ENCODE results near the gene KRTAP9-2.

Gene KRTAP9-2

DNA sequence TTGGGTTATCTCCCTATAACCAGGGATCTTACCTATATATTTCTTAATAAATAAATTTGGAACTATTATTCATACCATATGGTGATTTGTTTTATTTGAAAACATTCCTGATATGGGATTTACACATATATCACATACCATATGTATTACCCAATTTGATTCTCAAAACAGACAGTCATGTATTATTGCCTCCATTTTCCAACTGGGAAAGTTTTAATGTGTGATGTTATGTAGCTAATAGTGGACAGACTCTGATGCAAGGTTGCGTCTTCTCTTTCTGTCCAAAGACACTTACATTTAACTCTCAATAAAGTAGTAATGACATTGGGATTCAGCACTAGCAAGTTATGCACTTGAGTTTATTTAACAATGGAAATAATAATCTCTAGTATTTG is 29.8 kb downstream of the KRTAP9-2 start:
- no peak overlapping the region for H3K4me2 ChIP-seq (ENCODE audit: low read length)
- H3K27ac ChIP-seq (ENCODE audit: low read depth, low read length), result no peak overlapping the region
- no peak overlapping the region for H3K9ac ChIP-seq (ENCODE audit: low read length)
- H2BK120ac ChIP-seq (ENCODE audit: low read depth, low read length), result no peak overlapping the region
- no peak overlapping the region for H3K18ac ChIP-seq (ENCODE audit: low read length)
- H4K8ac ChIP-seq (ENCODE audit: low read depth, low read length), result no peak overlapping the region
- H3K27me3 ChIP-seq (ENCODE audit: insufficient read depth, low read length, poor library complexity), result no peaks in the 10 kb centered on the region
- no peak overlapping the region for H2BK15ac ChIP-seq (replicated peaks; ENCODE audit: low read depth)
- H3K36me3 ChIP-seq (ENCODE audit: control insufficient read depth, insufficient read depth, low read length), result no peaks in the 10 kb centered on the region
- DNase-seq, result no peak
- H4K5ac ChIP-seq (ENCODE audit: low read length), result no peak overlapping the region
- H3K56ac ChIP-seq (ENCODE audit: low read length), result no peak overlapping the region
- no peak overlapping the region for H2BK5ac ChIP-seq (ENCODE audit: low read length)
- H3K4me1 ChIP-seq (ENCODE audit: control insufficient read depth, low read depth, low read length), result no peaks in the 10 kb centered on the region
- no peak overlapping the region for H3K23ac ChIP-seq (ENCODE audit: low read length)
- no peak overlapping the region for H3K4ac ChIP-seq (ENCODE audit: low read depth, low read length)
- H3K79me2 ChIP-seq (ENCODE audit: control insufficient read depth, insufficient read depth, low read length), result no peaks in the 10 kb centered on the region
- no peaks in the 10 kb centered on the region for H3K79me1 ChIP-seq (ENCODE audit: low read length)
- H3K4me3 ChIP-seq (ENCODE audit: low read length), result no peak overlapping the region
- WGBS (ENCODE audit: extremely low coverage, insufficient coverage, low lambda C conversion rate), result no CpG with 5 or more reads among the region's 1 CpG
- H2AK5ac ChIP-seq (ENCODE audit: low read length), result no peak overlapping the region

DNA sequence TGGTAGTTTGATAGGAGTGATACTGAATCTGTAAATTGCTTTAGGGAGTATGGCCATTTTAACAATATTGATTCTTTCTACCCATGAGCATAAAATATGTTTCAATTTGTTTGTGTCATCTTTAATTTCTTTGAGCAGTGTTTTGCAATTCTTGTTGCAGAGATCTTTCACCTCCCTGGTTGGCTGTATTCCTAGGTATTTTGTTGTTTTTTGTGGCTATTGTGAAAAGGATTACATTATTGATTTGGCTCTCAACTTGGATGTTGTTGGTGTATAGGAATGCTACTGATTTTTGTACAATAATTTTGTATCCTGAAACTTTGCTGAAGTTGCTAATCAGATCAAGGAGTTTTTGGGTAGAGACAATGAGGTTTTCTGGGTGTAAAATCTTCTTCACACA is 32.0 kb downstream of the KRTAP9-2 start:
- H3K36me3 ChIP-seq (ENCODE audit: control insufficient read depth, insufficient read depth, low read length), result no peaks in the 10 kb centered on the region
- no peaks in the 10 kb centered on the region for H3K4me1 ChIP-seq (ENCODE audit: control insufficient read depth, low read depth, low read length)
- no peak overlapping the region for H3K4me3 ChIP-seq (ENCODE audit: low read length)
- H2BK120ac ChIP-seq (ENCODE audit: low read depth, low read length), result no peak overlapping the region
- no peaks in the 10 kb centered on the region for H3K79me1 ChIP-seq (ENCODE audit: low read length)
- H4K5ac ChIP-seq (ENCODE audit: low read length), result no peak overlapping the region
- H2BK15ac ChIP-seq (replicated peaks; ENCODE audit: low read depth), result no peak overlapping the region
- no peak overlapping the region for H3K9ac ChIP-seq (ENCODE audit: low read length)
- no peak overlapping the region for H3K23ac ChIP-seq (ENCODE audit: low read length)
- no peaks in the 10 kb centered on the region for H3K27me3 ChIP-seq (ENCODE audit: insufficient read depth, low read length, poor library complexity)
- H4K8ac ChIP-seq (ENCODE audit: low read depth, low read length), result no peak overlapping the region
- H3K18ac ChIP-seq (ENCODE audit: low read length), result no peak overlapping the region
- no peak overlapping the region for H2BK5ac ChIP-seq (ENCODE audit: low read length)
- H3K4me2 ChIP-seq (ENCODE audit: low read length), result no peak overlapping the region
- DNase-seq, result no peak
- H2AK5ac ChIP-seq (ENCODE audit: low read length), result no peak overlapping the region
- no peak overlapping the region for H3K27ac ChIP-seq (ENCODE audit: low read depth, low read length)
- no peak overlapping the region for H3K4ac ChIP-seq (ENCODE audit: low read depth, low read length)
- no peaks in the 10 kb centered on the region for H3K79me2 ChIP-seq (ENCODE audit: control insufficient read depth, insufficient read depth, low read length)
- no peak overlapping the region for H3K56ac ChIP-seq (ENCODE audit: low read length)

DNA sequence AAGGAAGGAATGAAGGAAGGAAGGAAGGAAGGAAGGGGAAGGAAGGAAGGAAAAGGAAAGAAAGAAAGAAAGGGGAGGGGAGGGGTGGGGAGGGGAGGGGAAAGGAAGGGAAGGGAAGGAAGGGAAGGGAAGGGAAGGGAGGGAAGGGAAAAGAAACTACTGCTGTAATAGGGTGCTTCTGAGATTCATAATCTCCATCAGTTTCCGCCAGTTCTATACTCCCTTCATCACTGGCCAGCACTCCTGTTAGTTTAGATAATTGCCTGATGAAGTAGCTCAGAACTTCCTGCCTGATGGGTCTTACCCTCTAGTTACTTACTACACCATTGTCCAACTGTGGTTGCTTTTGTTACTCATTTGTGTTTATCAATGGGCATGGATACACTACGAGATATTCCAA is 36.8 kb downstream of the KRTAP9-2 start:
- Histone ChIP-seq H3K79me1 (ENCODE audit: low read length) (no peaks in the 10 kb centered on the region), H3K18ac (ENCODE audit: low read length) (no peak overlapping the region), H3K36me3 (ENCODE audit: control insufficient read depth, insufficient read depth, low read length) (no peaks in the 10 kb centered on the region), H4K8ac (ENCODE audit: low read depth, low read length) (no peak overlapping the region), H2AK5ac (ENCODE audit: low read length) (no peak overlapping the region), H2BK15ac (replicated peaks; ENCODE audit: low read depth) (no peak overlapping the region), H4K5ac (ENCODE audit: low read length) (no peak overlapping the region), H3K27me3 (ENCODE audit: insufficient read depth, low read length, poor library complexity) (no peaks in the 10 kb centered on the region), H3K23ac (ENCODE audit: low read length) (no peak overlapping the region), H3K27ac (ENCODE audit: low read depth, low read length) (no peak overlapping the region), H2BK5ac (ENCODE audit: low read length) (no peak overlapping the region), H3K4ac (ENCODE audit: low read depth, low read length) (no peak overlapping the region), H2BK120ac (ENCODE audit: low read depth, low read length) (no peak overlapping the region), H3K9ac (ENCODE audit: low read length) (no peak overlapping the region), H3K4me2 (ENCODE audit: low read length) (no peak overlapping the region), H3K4me1 (ENCODE audit: control insufficient read depth, low read depth, low read length) (no peaks in the 10 kb centered on the region), H3K56ac (ENCODE audit: low read length) (no peak overlapping the region), H3K79me2 (ENCODE audit: control insufficient read depth, insufficient read depth, low read length) (no peaks in the 10 kb centered on the region), H3K4me3 (ENCODE audit: low read length) (no peak overlapping the region)
- no CpG with 5 or more reads among the region's 2 CpGs for WGBS (ENCODE audit: extremely low coverage, insufficient coverage, low lambda C conversion rate)
- DNase-seq, result no peak

DNA sequence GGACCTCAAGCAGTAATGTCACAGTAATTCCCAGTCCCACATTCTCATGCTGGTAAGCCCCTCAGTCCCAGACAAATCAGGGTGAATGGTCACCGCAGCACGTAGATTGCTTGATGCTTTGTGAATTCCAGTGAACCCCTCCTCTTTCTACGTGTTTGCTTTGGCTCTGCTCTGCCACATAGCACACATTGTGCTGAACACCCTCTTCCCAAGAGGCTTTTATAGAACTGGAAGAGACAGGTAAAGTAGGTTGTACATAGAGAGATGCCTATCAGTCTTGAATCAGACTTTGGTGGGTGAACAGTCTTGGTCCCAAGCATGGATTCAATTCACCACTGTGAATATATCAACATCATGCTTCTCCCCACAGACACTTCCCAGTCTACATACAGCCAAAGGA is 38.2 kb downstream of the KRTAP9-2 start:
- Histone ChIP-seq H2BK120ac (ENCODE audit: low read depth, low read length) (no peak overlapping the region), H3K4me1 (ENCODE audit: control insufficient read depth, low read depth, low read length) (no peaks in the 10 kb centered on the region), H3K79me1 (ENCODE audit: low read length) (no peaks in the 10 kb centered on the region), H3K79me2 (ENCODE audit: control insufficient read depth, insufficient read depth, low read length) (no peaks in the 10 kb centered on the region), H2BK5ac (ENCODE audit: low read length) (no peak overlapping the region), H3K9ac (ENCODE audit: low read length) (no peak overlapping the region), H3K4me3 (ENCODE audit: low read length) (no peak overlapping the region), H3K4me2 (ENCODE audit: low read length) (no peak overlapping the region), H4K8ac (ENCODE audit: low read depth, low read length) (no peak overlapping the region), H3K23ac (ENCODE audit: low read length) (no peak overlapping the region), H3K27me3 (ENCODE audit: insufficient read depth, low read length, poor library complexity) (no peaks in the 10 kb centered on the region), H2BK15ac (replicated peaks; ENCODE audit: low read depth) (no peak overlapping the region), H3K27ac (ENCODE audit: low read depth, low read length) (no peak overlapping the region), H2AK5ac (ENCODE audit: low read length) (no peak overlapping the region), H3K56ac (ENCODE audit: low read length) (no peak overlapping the region), H3K4ac (ENCODE audit: low read depth, low read length) (no peak overlapping the region), H3K36me3 (ENCODE audit: control insufficient read depth, insufficient read depth, low read length) (no peaks in the 10 kb centered on the region), H3K18ac (ENCODE audit: low read length) (no peak overlapping the region), H4K5ac (ENCODE audit: low read length) (no peak overlapping the region)
- no peak for DNase-seq
- no CpG with 5 or more reads among the region's 3 CpGs for WGBS (ENCODE audit: extremely low coverage, insufficient coverage, low lambda C conversion rate)

DNA sequence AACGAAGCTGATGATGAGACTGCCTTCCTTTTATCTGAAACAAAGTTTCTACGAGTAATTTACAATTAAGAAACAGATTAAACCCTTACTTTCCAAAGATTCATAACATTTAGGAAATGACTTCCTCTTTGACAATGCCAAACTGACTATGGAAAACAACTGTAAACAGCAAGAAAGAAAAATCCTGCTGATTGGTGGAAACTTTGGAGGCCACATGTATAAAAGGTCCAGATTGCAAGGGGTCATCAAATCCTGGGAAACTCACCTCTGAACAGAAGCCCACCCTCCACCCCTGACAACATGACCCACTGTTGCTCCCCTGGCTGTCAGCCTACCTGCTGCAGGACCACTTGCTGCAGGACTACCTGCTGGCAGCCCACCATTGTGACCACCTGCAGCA is 38.6 kb downstream of the KRTAP9-2 start, which contains the start of gene KRTAP9-6:
Gene KRTAP9-6, plus strand, starts transcription at position 301 of the 400 bp plus-strand sequence. Its CDS starts 0 bp downstream, at position 301.
- H3K4me3 ChIP-seq (ENCODE audit: low read length), result no peak within 1 kb of the TSS
- H3K27me3 ChIP-seq (ENCODE audit: insufficient read depth, low read length, poor library complexity), result no peaks in the 10 kb centered on the region
- no peak within 1 kb of the TSS for H3K23ac ChIP-seq (ENCODE audit: low read length)
- H3K36me3 ChIP-seq (ENCODE audit: control insufficient read depth, insufficient read depth, low read length), result no peaks in the 10 kb centered on the region
- no peaks in the 10 kb centered on the region for H3K79me1 ChIP-seq (ENCODE audit: low read length)
- H2AK5ac ChIP-seq (ENCODE audit: low read length), result no peak within 1 kb of the TSS
- DNase-seq, result no peak
- H3K4me2 ChIP-seq (ENCODE audit: low read length), result no peak within 1 kb of the TSS
- no peak within 1 kb of the TSS for H2BK5ac ChIP-seq (ENCODE audit: low read length)
- no peak within 1 kb of the TSS for H3K9ac ChIP-seq (ENCODE audit: low read length)
- no peak within 1 kb of the TSS for H3K56ac ChIP-seq (ENCODE audit: low read length)
- H3K79me2 ChIP-seq (ENCODE audit: control insufficient read depth, insufficient read depth, low read length), result no peaks in the 10 kb centered on the region
- no peak within 1 kb of the TSS for H3K4ac ChIP-seq (ENCODE audit: low read depth, low read length)
- no peak within 1 kb of the TSS for H2BK15ac ChIP-seq (replicated peaks; ENCODE audit: low read depth)
- H3K4me1 ChIP-seq (ENCODE audit: control insufficient read depth, low read depth, low read length), result no peaks in the 10 kb centered on the region
- H3K27ac ChIP-seq (ENCODE audit: low read depth, low read length), result no peak within 1 kb of the TSS
- no peak within 1 kb of the TSS for H3K18ac ChIP-seq (ENCODE audit: low read length)
- no CpG with 5 or more reads among the region's 2 CpGs for WGBS (ENCODE audit: extremely low coverage, insufficient coverage, low lambda C conversion rate)
- H2BK120ac ChIP-seq (ENCODE audit: low read depth, low read length), result no peak within 1 kb of the TSS
- H4K5ac ChIP-seq (ENCODE audit: low read length), result no peak within 1 kb of the TSS
- no peak within 1 kb of the TSS for H4K8ac ChIP-seq (ENCODE audit: low read depth, low read length)

DNA sequence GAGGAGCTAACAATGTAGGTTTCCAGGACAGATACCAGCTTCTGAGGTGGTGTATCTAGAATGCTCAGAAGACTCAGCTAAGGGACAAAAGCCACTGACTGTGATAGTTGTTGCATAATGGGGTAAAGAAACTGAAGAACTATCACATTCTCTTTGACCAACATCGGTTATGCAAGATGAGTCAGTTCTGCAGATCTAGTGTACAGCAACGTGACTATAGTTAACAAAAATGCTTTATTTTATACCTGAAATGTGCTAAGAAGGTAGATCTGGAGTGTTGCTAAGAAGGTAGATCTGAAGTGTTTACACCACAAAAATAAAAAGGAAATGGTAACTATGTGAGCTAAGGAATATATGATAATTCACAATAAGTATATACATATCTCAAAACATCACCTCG is 41.3 kb downstream of the KRTAP9-2 start:
- H3K27ac ChIP-seq (ENCODE audit: low read depth, low read length), result no peak overlapping the region
- no peaks in the 10 kb centered on the region for H3K4me1 ChIP-seq (ENCODE audit: control insufficient read depth, low read depth, low read length)
- H3K4me2 ChIP-seq (ENCODE audit: low read length), result no peak overlapping the region
- no peak overlapping the region for H3K4ac ChIP-seq (ENCODE audit: low read depth, low read length)
- no peaks in the 10 kb centered on the region for H3K79me2 ChIP-seq (ENCODE audit: control insufficient read depth, insufficient read depth, low read length)
- no peak overlapping the region for H3K18ac ChIP-seq (ENCODE audit: low read length)
- no peak overlapping the region for H3K4me3 ChIP-seq (ENCODE audit: low read length)
- no peak overlapping the region for H2BK120ac ChIP-seq (ENCODE audit: low read depth, low read length)
- no peak overlapping the region for H3K56ac ChIP-seq (ENCODE audit: low read length)
- no peak for DNase-seq
- no peak overlapping the region for H2BK15ac ChIP-seq (replicated peaks; ENCODE audit: low read depth)
- H3K23ac ChIP-seq (ENCODE audit: low read length), result no peak overlapping the region
- WGBS (ENCODE audit: extremely low coverage, insufficient coverage, low lambda C conversion rate), result no CpG with 5 or more reads among the region's 3 CpGs
- no peak overlapping the region for H4K8ac ChIP-seq (ENCODE audit: low read depth, low read length)
- H3K27me3 ChIP-seq (ENCODE audit: insufficient read depth, low read length, poor library complexity), result no peaks in the 10 kb centered on the region
- no peaks in the 10 kb centered on the region for H3K79me1 ChIP-seq (ENCODE audit: low read length)
- H4K5ac ChIP-seq (ENCODE audit: low read length), result no peak overlapping the region
- no peaks in the 10 kb centered on the region for H3K36me3 ChIP-seq (ENCODE audit: control insufficient read depth, insufficient read depth, low read length)
- H2AK5ac ChIP-seq (ENCODE audit: low read length), result no peak overlapping the region
- no peak overlapping the region for H3K9ac ChIP-seq (ENCODE audit: low read length)
- no peak overlapping the region for H2BK5ac ChIP-seq (ENCODE audit: low read length)

Measured in mesendoderm (in vitro differentiated cells).